Skin epidermis (tissue), 12 donors: Measurements from ENCODE around the gene ARFGAP1.
"Not testable (repeated sequence)": the region's sequence is repeated elsewhere in the genome, so short reads cannot be mapped to it uniquely, and the experiment has no call there.

Experiments
- H3K27ac ChIP-seq, 21 experiments: fragments of 200-600 bp; sonication (generic) in 11 of 21; one replicate each; pipeline ENCODE4 v1.5.0; 2020; ENCODE audit warnings: mild to moderate bottlenecking in 3 of 21, inconsistent platforms in 2 of 21, moderate library complexity in 2 of 21
- H3K4me3 ChIP-seq, 7 experiments: fragments of 200-600 bp; sonication (generic) in 2 of 7; one replicate each; pipeline ENCODE4 v1.5.0; 2020; ENCODE audit warnings: inconsistent platforms in 2 of 7, mild to moderate bottlenecking in 2 of 7, moderate library complexity in 1 of 7

The ARFGAP1 gene

GRCh38 chr20:63325021-63325471 is 52.4 kb downstream of the ARFGAP1 start:
- Histone ChIP-seq H3K27ac (no peak overlapping the region), H3K4me3 (no peak overlapping the region)

GRCh38 chr20:63325554-63326313 is 53.1 kb downstream of the ARFGAP1 start:
- no peak overlapping the region for H3K27ac ChIP-seq

DNA sequence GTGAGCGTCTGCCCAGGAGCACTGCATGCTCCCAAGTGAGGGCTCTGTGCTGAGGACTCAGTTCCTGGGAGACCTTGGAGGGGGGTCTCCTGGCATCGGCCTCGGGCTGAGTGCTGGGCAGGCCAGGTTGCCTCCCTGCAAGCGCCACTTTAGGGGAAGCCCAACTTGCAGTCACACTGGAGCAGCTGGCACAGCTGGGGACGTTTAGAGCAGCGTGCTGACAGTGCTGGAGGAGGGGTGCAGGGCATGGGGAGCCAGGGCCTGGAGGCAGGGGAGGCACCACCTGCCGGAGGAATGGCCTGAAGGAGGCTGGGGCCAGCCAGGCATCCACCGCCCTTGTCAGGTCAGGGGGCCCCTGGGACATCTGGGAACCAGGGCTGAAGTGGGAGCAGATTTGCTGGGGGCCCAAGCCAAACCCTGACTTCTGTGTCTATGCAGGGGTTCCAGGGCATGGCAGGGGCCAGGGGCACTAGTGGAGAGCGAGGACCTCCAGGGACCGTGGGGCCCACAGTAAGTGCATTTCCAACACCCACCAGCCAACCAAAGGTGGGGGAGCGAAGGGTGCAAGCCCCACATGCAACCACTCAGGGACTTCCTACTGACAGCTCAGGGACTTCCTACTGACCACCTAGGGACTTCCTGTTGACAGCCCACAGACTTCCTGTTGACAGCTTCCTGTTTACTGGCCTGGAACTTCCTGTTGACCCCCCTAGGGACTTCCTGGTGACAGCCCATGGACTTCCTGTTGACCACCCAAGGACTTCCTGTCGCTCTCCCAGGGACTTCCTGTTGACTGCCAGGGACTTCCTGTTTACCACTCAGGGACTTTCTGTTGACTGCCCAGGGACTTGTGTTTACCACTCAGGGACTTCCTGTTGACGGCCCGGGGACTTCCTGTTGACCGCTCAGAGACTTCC is 54.0 kb downstream of the ARFGAP1 start:
- H3K27ac ChIP-seq = peak overlapping the region in 5 of 21 experiments; percentile 20 to 77 (median 35)

More at GRCh38 chr20:63325554-63326313, 53.1 kb downstream of the ARFGAP1 start:
- no peak overlapping the region for H3K4me3 ChIP-seq

DNA sequence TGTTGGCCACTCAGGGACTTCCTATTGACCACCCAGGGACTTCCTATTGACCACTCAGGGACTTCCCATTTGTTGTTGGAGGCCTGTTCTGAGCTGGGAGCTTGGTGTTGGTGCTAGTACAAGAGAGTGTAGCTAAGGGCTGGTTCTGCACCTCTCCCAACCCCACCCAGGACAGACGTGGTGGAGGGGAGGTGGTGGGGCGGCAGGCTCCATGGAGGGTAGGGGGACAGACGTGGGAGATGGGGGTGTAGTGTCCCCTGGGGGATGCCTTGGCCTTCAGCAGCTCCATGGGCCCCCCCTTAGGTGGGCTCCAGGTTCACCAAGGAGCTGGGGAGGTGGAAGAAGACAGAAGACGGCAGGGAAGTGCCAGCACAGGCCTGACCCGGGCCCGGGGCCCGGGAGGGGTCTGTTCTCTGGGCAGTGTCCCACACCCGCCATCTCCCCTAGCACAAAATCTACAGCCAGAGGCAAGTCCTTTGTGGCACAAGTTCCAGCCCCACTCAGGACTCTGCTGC is 54.7 kb downstream of the ARFGAP1 start:
- H3K4me3 ChIP-seq = no peak overlapping the region
- peak overlapping the region in 5 of 21 experiments; percentile 20 to 77 (median 35) for H3K27ac ChIP-seq

More for the DNA sequence above, 54.0 kb downstream of the ARFGAP1 start:
- no peak overlapping the region for H3K4me3 ChIP-seq

- Histone ChIP-seq H3K4me3 (no peak overlapping the region), H3K27ac (no peak overlapping the region)
Measured at GRCh38 chr20:63328026-63328700, 55.5 kb downstream of the ARFGAP1 start.

DNA sequence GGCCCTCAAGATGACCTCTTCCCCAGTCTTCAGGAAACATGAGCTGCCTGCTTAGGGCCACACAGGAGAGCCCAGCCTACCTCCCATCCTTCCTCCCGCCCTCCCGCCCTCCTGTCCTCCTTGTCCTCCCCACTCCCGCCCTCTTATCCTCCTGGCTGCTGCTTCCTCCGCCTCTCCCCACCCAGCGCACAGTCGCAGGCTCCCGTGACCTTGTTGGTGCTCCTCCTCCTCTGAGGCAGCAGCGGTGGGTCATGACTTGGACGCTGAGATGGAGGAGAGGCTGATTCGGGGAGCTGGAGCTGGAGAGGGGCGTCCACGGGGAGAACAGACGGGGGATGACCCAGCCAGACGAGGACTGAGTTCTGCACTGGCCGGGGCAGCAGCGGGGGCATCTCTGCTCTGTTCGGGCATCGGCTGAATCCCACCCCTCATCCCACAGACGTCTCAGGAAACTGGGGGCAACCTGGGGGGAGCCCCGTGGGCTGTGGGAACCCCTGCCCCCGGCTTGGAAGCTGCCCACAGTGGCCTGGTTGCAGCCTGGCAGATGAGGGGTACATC is 56.2 kb downstream of the ARFGAP1 start:
- no peak overlapping the region for H3K27ac ChIP-seq
- H3K4me3 ChIP-seq = no peak overlapping the region

GRCh38 chr20:63329331-63330083 is 56.9 kb downstream of the ARFGAP1 start:
- Histone ChIP-seq H3K27ac (no peak overlapping the region), H3K4me3 (no peak overlapping the region)

DNA sequence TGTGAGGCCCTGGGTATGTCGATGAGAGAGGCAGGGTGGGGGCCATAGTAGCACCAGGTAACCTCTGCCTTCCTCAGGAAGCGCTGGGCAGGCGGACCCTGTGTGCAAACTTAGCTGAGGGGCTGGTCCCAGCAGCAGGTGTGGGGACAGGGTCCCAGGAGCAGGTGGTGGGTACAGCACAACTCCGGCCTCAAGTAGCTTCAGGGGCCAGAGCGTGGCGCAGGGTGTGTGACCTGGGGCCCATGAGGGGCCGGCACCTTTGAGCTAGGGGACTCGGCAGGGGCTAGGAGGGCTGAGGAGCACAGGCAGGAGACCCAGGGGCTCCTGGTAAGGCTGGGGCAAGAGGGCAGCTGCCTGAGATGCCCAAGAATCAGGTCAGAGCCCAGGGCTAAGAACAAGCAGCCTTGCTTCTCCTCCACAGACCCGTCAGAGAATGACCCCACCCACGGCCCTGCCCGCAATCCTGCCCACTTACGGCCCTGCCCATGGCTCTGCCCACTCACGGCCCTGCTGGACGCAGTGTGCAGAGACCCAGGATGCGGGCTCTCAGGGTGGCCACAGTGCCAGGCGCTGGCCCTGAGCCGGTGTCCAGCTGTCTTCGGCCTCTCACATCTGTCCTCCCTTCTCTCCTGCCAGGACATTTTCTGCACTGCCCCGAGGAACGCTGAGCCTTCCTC is 57.6 kb downstream of the ARFGAP1 start:
- Histone ChIP-seq H3K4me3 (no peak overlapping the region), H3K27ac (no peak overlapping the region)

DNA sequence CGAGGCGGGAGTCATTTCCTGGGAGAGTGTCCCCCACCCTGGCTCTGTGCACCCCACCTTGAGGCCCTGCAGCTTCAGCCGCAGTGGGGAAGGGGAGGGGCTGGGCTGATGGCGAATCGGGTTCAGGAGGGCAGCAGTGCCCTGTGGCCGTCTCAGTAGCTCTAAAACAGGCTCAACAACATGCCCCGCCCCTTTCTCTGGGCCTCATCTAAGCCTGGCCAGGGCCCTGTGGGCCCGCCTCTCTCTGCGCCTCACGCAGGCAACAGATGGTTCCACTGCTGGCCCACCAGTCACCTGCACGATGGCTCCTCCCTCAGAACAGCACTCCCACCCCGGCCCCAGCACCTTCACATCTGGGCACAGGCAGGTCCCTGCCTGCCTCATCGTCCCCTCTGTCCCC is 58.3 kb downstream of the ARFGAP1 start:
- Histone ChIP-seq H3K4me3 (no peak overlapping the region), H3K27ac (no peak overlapping the region)

DNA sequence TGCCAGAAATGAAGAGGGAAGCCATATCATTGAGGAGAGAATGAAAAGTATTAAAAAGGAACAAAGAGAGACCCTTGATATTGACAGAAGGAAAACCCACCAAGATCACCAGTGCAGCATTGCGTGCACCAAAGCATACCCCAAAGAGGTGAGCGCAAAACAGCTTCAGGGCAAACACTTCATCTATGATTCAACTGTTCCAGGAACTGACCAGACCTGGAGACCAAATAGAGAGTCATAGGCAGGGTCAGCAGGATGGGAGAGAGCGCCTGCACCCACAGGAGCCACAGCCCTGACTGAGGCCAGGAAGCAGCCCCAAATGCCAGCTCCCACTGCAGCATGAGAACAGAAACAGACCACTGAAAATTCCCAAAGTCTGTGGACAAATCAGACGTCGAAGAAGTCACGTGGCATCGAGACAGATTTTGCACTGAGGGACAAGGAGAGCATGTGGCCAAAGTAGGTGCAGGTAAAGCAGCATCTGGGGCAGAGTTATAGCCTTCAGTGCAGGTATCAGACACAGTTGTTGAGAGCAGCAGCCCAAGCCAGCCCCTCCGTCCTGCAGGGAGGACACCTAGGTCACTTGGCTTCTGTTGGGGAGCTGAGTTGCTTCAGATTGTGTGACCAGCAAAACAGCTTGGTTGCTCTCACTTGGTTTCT is 59.3 kb downstream of the ARFGAP1 start:
- Histone ChIP-seq H3K4me3 (no peak overlapping the region), H3K27ac (no peak overlapping the region)

GRCh38 chr20:63332488-63333240 is 60.1 kb downstream of the ARFGAP1 start:
- H3K27ac ChIP-seq = no peak overlapping the region
- H3K4me3 ChIP-seq = no peak overlapping the region

- H3K27ac ChIP-seq = no peak overlapping the region
- no peak overlapping the region for H3K4me3 ChIP-seq
Measured at GRCh38 chr20:63333241-63333836, 60.7 kb downstream of the ARFGAP1 start.

DNA sequence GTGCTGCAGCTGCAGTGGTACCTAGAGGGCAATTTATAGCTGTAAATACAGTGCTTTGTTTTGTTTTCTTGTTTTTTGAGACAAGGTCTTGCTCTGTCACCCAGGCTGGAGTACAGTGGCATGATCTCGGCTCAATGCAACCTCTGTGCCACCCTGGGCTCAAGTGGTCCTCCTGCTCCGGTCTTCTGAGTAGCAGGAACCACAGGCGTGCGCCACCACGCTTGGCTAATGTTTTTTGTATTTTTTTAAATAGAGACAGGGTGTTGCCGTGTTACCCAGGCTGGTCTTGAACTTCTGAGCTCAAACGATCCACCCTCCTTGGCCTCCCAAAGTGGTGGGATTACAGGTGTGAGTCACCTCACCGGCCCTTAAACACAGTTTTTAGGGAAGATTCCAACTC is 61.7 kb downstream of the ARFGAP1 start:
- Histone ChIP-seq H3K4me3 (no peak overlapping the region), H3K27ac (no peak overlapping the region)

DNA sequence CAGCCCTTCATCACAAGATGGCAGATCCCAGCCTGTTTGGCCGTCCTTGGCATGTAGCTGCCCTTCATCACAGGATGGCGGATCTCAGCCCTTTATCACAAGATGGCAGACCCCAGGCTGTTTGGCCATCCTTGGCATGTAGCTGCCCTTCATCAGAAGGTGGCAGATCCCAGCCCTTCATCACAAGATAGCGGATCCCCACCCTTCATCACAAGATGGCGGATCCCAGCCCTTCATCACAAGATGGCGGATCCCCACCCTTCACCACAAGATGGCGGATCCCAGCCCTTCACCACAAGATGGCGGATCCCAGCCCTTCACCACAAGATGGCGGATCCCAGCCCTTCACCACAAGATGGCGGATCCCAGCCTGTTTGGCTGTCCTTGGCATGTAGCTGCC is 62.4 kb downstream of the ARFGAP1 start:
- H3K27ac ChIP-seq = not testable (repeated sequence)

DNA sequence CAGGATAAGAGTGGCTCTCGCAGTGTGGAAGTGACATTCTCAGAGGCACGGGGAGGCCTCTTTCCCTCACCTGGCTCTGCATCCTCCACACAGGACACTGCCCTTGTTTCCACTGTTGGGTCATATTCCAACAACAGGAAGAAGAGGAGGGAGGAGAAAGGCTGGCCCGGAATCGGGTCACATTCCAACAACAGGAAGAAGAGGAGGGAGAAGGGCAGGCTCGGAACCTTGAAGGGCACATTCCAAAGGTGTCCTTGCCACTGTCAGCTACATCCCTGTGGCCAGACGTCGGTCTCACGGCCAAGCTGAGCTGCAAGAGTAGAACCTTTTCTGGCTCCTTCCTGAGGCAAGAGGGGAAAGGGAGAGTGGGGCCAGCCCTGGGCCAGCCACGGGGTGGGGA is 63.1 kb downstream of the ARFGAP1 start:
- Histone ChIP-seq H3K4me3 (no peak overlapping the region), H3K27ac (no peak overlapping the region)

More for the DNA sequence above, 62.4 kb downstream of the ARFGAP1 start:
- H3K4me3 ChIP-seq = not testable (repeated sequence)

DNA sequence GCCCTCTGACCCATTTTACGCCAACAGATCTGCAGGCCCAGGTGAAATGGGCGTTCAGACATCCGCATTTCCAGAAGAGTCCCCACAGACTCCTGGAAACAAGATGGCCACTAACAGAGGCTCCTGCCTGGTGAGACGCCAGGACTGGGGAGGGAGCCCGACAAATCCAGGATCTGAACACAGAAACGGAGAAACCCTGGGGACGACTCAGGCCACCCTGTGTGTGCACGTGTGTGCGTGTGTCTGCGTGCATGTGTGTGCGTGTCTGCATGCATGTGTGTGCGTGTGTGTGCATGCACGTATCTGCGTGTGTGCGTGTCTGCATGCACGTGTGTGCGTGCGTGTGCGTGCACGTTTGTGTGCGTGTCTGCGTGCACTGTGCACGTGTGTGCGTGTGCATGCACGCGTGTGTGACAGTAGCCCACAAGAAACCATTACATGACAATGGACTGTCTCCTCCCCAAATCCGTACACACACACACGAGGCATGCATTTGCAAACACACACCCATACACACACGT is 63.7 kb downstream of the ARFGAP1 start:
- Histone ChIP-seq H3K4me3 (no peak overlapping the region), H3K27ac (no peak overlapping the region)
